Naive thymus-derived CD4-positive, alpha-beta T cell (primary cell): Measurements from ENCODE around the gene POLN. TPM values are rescaled to one million over a fixed set of nuclear protein-coding genes. Genes with fewer than 3 reads are reported as not detected.

Experiments used
- ATAC-seq: fragments of 150-1000 bp; cut with Tn5 transposase; 2 replicates; pipeline ENCODE4 v1.10.0; 2021; ENCODE audit warnings: mild to moderate bottlenecking, moderate library complexity
- CTCF ChIA-PET: fragments of 350-600 bp; sonication (Branson Sonifier 250); formaldehyde crosslinking; loops from one replicate; lab custom pipeline; 2021; ENCODE audit warnings: antibody characterized with exemption; lab: Charles Lee
- POLR2A ChIA-PET: fragments of 350-600 bp; sonication (Branson Sonifier 250); formaldehyde crosslinking; loops from one replicate; lab custom pipeline; 2021; ENCODE audit warnings: antibody characterized with exemption, inconsistent platforms; lab: Charles Lee
- DNase-seq, 9 donors: peaks; one replicate each; pipeline versions ENCODE4 v3.0.0 to v3.0.0-alpha.2; 2020 to 2022; ENCODE audit warnings: mixed read lengths in 1 of 9
- H3K27ac ChIP-seq: one replicate; pipeline ENCODE4 v1.7.0; 2013; ENCODE audit warnings: mild to moderate bottlenecking, low read depth, low read length, moderate library complexity
- H3K27me3 ChIP-seq, 2 donors: one replicate each; pipeline ENCODE4 v1.7.0; 2013; ENCODE audit warnings: low read length in 2 of 2, mild to moderate bottlenecking in 2 of 2, moderate library complexity in 2 of 2; ENCODE audit not compliant: control insufficient read depth in 2 of 2, insufficient read depth in 2 of 2
- H3K36me3 ChIP-seq, 3 experiments: 1 replicate in 2 of 3; 2 replicates in 1 of 3; pipeline ENCODE4 v1.7.0; 2013; ENCODE audit warnings: low read length in 3 of 3, mild to moderate bottlenecking in 3 of 3, moderate library complexity in 1 of 3; ENCODE audit not compliant: insufficient read depth in 3 of 3, control insufficient read depth in 2 of 3
- H3K4me1 ChIP-seq, 2 donors: one replicate each; pipeline ENCODE4 v1.7.0; 2013; ENCODE audit warnings: low read length in 2 of 2, mild to moderate bottlenecking in 2 of 2, moderate library complexity in 1 of 2; ENCODE audit not compliant: control insufficient read depth in 2 of 2, insufficient read depth in 2 of 2
- H3K4me3 ChIP-seq: 2 replicates; pipeline ENCODE4 v1.7.0; 2013; ENCODE audit warnings: mild to moderate bottlenecking, low read length
- H3K9me3 ChIP-seq, 3 experiments: 1 replicate in 2 of 3; 2 replicates in 1 of 3; pipeline ENCODE4 v1.7.0; 2013; ENCODE audit warnings: low read length in 3 of 3; ENCODE audit not compliant: control insufficient read depth in 2 of 3
- H3K27ac Mint-ChIP-seq, 9 donors: one replicate each; pipeline ENCODE4 v1.8.0; 2020 to 2022; ENCODE audit warnings: mixed read lengths in 9 of 9, mild to moderate bottlenecking in 8 of 9, moderate library complexity in 5 of 9, inconsistent platforms in 2 of 9
- H3K27me3 Mint-ChIP-seq, 5 donors: one replicate each; pipeline ENCODE4 v1.8.0; 2021 to 2022; ENCODE audit warnings: mixed read lengths in 5 of 5, mild to moderate bottlenecking in 1 of 5
- H3K36me3 Mint-ChIP-seq, 5 donors: one replicate each; pipeline ENCODE4 v1.8.0; 2020 to 2022; ENCODE audit warnings: mixed read lengths in 5 of 5, mild to moderate bottlenecking in 3 of 5, inconsistent platforms in 1 of 5
- H3K4me1 Mint-ChIP-seq, 7 donors: one replicate each; pipeline ENCODE4 v1.8.0; 2020 to 2022; ENCODE audit warnings: mixed read lengths in 7 of 7, mild to moderate bottlenecking in 3 of 7, inconsistent platforms in 1 of 7
- H3K4me3 Mint-ChIP-seq, 10 donors: one replicate each; pipeline ENCODE4 v1.8.0; 2020 to 2022; ENCODE audit warnings: mild to moderate bottlenecking in 10 of 10, mixed read lengths in 10 of 10, moderate library complexity in 6 of 10, inconsistent platforms in 2 of 10
- H3K9me3 Mint-ChIP-seq, 11 donors: one replicate each; pipeline ENCODE4 v1.8.0; 2020 to 2022; ENCODE audit warnings: mixed read lengths in 11 of 11, mild to moderate bottlenecking in 4 of 11, inconsistent platforms in 1 of 11, moderate library complexity in 1 of 11
- intact Hi-C, 2 donors: fragments of 100-400 bp; cut with micrococcal nuclease; formaldehyde crosslinking; loops; one replicate each; pipeline ENCODE4 v1.15.1; 2023
- polyA plus RNA-seq, 2 donors: library from polyadenylated mRNA; unstranded; fragments of 300-500 nt; fragmentation: Illumina TruSeq; gene quantifications; one replicate each; pipeline ENCODE4 v1.2.3, GENCODE V29; 2021
- total RNA-seq, 6 experiments: library from RNA in 5 of 6; stranded (reverse) in 5 of 6; gene quantifications; 1 replicate in 5 of 6; 2 replicates in 1 of 6; pipeline ENCODE4 v1.2.3 and lab custom pipeline; 2021 to 2026

POLN gene
- total and polyA plus RNA-seq, 7 experiments from 2014 or later, result 0.17 to 5.4 (median 2.9) TPM

- intact Hi-C loops, result no loop called here
- Mint-ChIP-seq H3K4me1 (peaks cover 17 to 24% (median 20%) of the 10 kb centered on the region in 7 donors), H3K27ac (no peak overlapping the region), H3K9me3 (no peaks in the 10 kb centered on the region), H3K27me3 (peaks cover 0 to 6% (median 0%) of the 10 kb centered on the region in 5 donors), H3K4me3 (no peak overlapping the region), H3K36me3 (no peaks in the 10 kb centered on the region)
- ChIA-PET CTCF (interaction anchor here (0.7 kb wide), 1 partner anchor 45 kb away, joined by 4 read pairs; no protein-coding TSS in a partner anchor), POLR2A (no interaction called here)
- Histone ChIP-seq H3K9me3 (no peaks in the 10 kb centered on the region), H3K36me3 (peaks cover 0 to 43% (median 0%) of the 10 kb centered on the region in 3 experiments), H3K4me3 (no peak overlapping the region), H3K4me1 (no peaks in the 10 kb centered on the region), H3K27ac (no peak overlapping the region), H3K27me3 (no peaks in the 10 kb centered on the region)
- ATAC-seq (no peak), DNase-seq (peak in 1 of 9 donors; percentile 17)
These were observed 4.6 kb upstream of the POLN start for GRCh38 chr4:2246384-2247127.

GRCh38 chr4:2245787-2246275 is 3.9 kb upstream of the POLN start:
- H3K27ac Mint-ChIP-seq, result peak overlapping the region in 3 of 9 donors; percentile 16 to 83 (median 67)
- intact Hi-C loops, result no loop called here
- ChIA-PET CTCF (interaction anchor here (0.7 kb wide), 1 partner anchor 45 kb away, joined by 4 read pairs; no protein-coding TSS in a partner anchor), POLR2A (interaction anchor here (1.8 kb wide), 1 partner anchor 16 kb away, joined by 7 read pairs; the partner anchor contains the start of gene MXD4)
- no peak overlapping the region for H3K4me3 Mint-ChIP-seq
- H3K27me3 Mint-ChIP-seq, result peaks cover 0 to 6% (median 0%) of the 10 kb centered on the region in 5 donors
- ATAC-seq, result no peak
- Histone ChIP-seq H3K9me3 (no peaks in the 10 kb centered on the region), H3K27me3 (no peaks in the 10 kb centered on the region), H3K36me3 (peaks cover 0 to 39% (median 0%) of the 10 kb centered on the region in 3 experiments), H3K4me1 (peaks cover under 1 to 3% of the 10 kb centered on the region in 2 donors), H3K4me3 (no peak overlapping the region), H3K27ac (no peak overlapping the region)
- peaks cover 0 to under 1% (median 0%) of the 10 kb centered on the region in 5 donors for H3K36me3 Mint-ChIP-seq
- H3K4me1 Mint-ChIP-seq, result peaks cover 21 to 28% (median 22%) of the 10 kb centered on the region in 7 donors
- no peaks in the 10 kb centered on the region for H3K9me3 Mint-ChIP-seq
- DNase-seq, result no peak

- ATAC-seq, result no peak
- Histone ChIP-seq H3K27me3 (no peaks in the 10 kb centered on the region), H3K9me3 (no peaks in the 10 kb centered on the region), H3K4me3 (no peak overlapping the region), H3K4me1 (peaks cover 7 to 9% of the 10 kb centered on the region in 2 donors), H3K27ac (no peak overlapping the region), H3K36me3 (peaks cover 0 to 33% (median 0%) of the 10 kb centered on the region in 3 experiments)
- ChIA-PET CTCF (no interaction called here), POLR2A (interaction anchor here (1.8 kb wide), 1 partner anchor 17 kb away, joined by 7 read pairs; the partner anchor contains the start of gene MXD4)
- intact Hi-C loops, result no loop called here
- DNase-seq, result no peak
- Mint-ChIP-seq H3K36me3 (peaks cover 0 to 6% (median 5%) of the 10 kb centered on the region in 5 donors), H3K27ac (peak overlapping the region in 8 of 9 donors; percentile 16 to 85 (median 76)), H3K4me3 (peak overlapping the region in 1 of 10 donors; percentile 48), H3K9me3 (no peaks in the 10 kb centered on the region), H3K27me3 (peaks cover 0 to 6% (median 0%) of the 10 kb centered on the region in 5 donors), H3K4me1 (peaks cover 27 to 34% (median 28%) of the 10 kb centered on the region in 7 donors)
These were observed 3.3 kb upstream of the POLN start for GRCh38 chr4:2245057-2245786.

GRCh38 chr4:2243681-2244380 is 1.9 kb upstream of the POLN start:
- peak overlapping the region in 3 of 10 donors; percentile 0 to 48 (median 2) for H3K4me3 Mint-ChIP-seq
- H3K9me3 Mint-ChIP-seq, result no peaks in the 10 kb centered on the region
- POLR2A ChIA-PET, result interaction anchor here (1.8 kb wide), 1 partner anchor 18 kb away, joined by 7 read pairs; the partner anchor contains the start of gene MXD4
- CTCF ChIA-PET, result interaction anchor here (0.7 to 1.1 kb wide), 2 partner anchors 106 to 200 kb away, joined by 3 read pairs; no protein-coding TSS in a partner anchor
- Histone ChIP-seq H3K27me3 (no peaks in the 10 kb centered on the region), H3K4me1 (peaks cover 20 to 23% of the 10 kb centered on the region in 2 donors), H3K4me3 (no peak overlapping the region), H3K9me3 (no peaks in the 10 kb centered on the region), H3K36me3 (peaks cover 0 to 19% (median 0%) of the 10 kb centered on the region in 3 experiments), H3K27ac (no peak overlapping the region)
- peaks cover 37 to 46% (median 40%) of the 10 kb centered on the region in 7 donors for H3K4me1 Mint-ChIP-seq
- H3K27ac Mint-ChIP-seq, result peak overlapping the region in 8 of 9 donors; percentile 77 to 87 (median 83)
- intact Hi-C loops, result loop anchor here (2.0 to 5.0 kb wide), 5 partner anchors 47 to 1462 kb away; partner anchors contain the start of genes GRK4 (in 1 of the 2), NOP14 (in 1 of the 2) and SLBP (in 1 of the 2)
- H3K27me3 Mint-ChIP-seq, result peaks cover 0 to 6% (median 0%) of the 10 kb centered on the region in 5 donors
- no peak for ATAC-seq
- DNase-seq, result no peak
- peaks cover 0 to 16% (median 13%) of the 10 kb centered on the region in 5 donors for H3K36me3 Mint-ChIP-seq

- ChIA-PET POLR2A (interaction anchor here (0.6 to 4.9 kb wide), 9 partner anchors 19 to 529 kb away, joined by 4 to 48 read pairs (median 5); partner anchors contain the start of genes MXD4, RNF4 and SLBP), CTCF (interaction anchor here (1.1 to 2.3 kb wide), 2 partner anchors 21 to 41 kb away, joined by 3 to 7 read pairs; partner anchors contain the start of gene MXD4)
- Histone ChIP-seq H3K4me1 (peaks cover 37 to 38% of the 10 kb centered on the region in 2 donors), H3K27ac (peak overlapping the region; percentile 89), H3K4me3 (peak overlapping the region; percentile 93), H3K27me3 (no peaks in the 10 kb centered on the region), H3K36me3 (peaks cover 0 to 7% (median 0%) of the 10 kb centered on the region in 3 experiments), H3K9me3 (no peaks in the 10 kb centered on the region)
- Mint-ChIP-seq H3K36me3 (peaks cover 0 to 26% (median 17%) of the 10 kb centered on the region in 5 donors), H3K9me3 (no peaks in the 10 kb centered on the region), H3K27ac (peak overlapping the region; percentile 83 to 95 (median 90)), H3K27me3 (peaks cover 0 to 6% (median 0%) of the 10 kb centered on the region in 5 donors), H3K4me1 (peaks cover 48 to 69% (median 60%) of the 10 kb centered on the region in 7 donors), H3K4me3 (peak overlapping the region; percentile 80 to 95 (median 91))
- DNase-seq (peak in 6 of 9 donors; percentile 46 to 64 (median 53)), ATAC-seq (no peak)
- intact Hi-C loops, result loop anchor here (5.0 kb wide), 3 partner anchors 111 to 1459 kb away; partner anchors contain the start of genes GRK4 (in 1 of the 2) and NOP14 (in 1 of the 2)
These were observed 918 bp downstream of the POLN start for GRCh38 chr4:2241003-2241402.
